Neuronal stem cell (in vitro differentiated cells): ENCODE data around the gene VPS16.

ENCODE experiments used
- DNase-seq: peaks from one replicate; pipeline ENCODE4 v3.0.0-alpha.2; 2013; ENCODE audit warnings: low spot score
- H2AFZ ChIP-seq: one replicate; pipeline ENCODE4 v1.6.1; 2013; ENCODE audit warnings: mild to moderate bottlenecking, low read length, inconsistent platforms
- H2AK5ac ChIP-seq: 2 replicates; pipeline ENCODE4 v1.6.1; 2013; ENCODE audit warnings: low read depth, mild to moderate bottlenecking, inconsistent platforms, low read length, moderate library complexity, mixed read lengths
- H2BK120ac ChIP-seq: 2 replicates; pipeline ENCODE4 v1.6.1; 2013; ENCODE audit warnings: low read depth, mild to moderate bottlenecking, inconsistent platforms, low read length, moderate library complexity, mixed read lengths
- H2BK12ac ChIP-seq: one replicate; pipeline ENCODE4 v1.6.1; 2013; ENCODE audit warnings: low read length, inconsistent platforms
- H2BK15ac ChIP-seq: 2 replicates; pipeline ENCODE4 v1.6.1; 2013; ENCODE audit warnings: mild to moderate bottlenecking, low read length, inconsistent platforms, mixed read lengths
- H2BK5ac ChIP-seq: one replicate; pipeline ENCODE4 v1.6.1; 2013; ENCODE audit warnings: inconsistent platforms, mild to moderate bottlenecking, low read length, moderate library complexity
- H3K14ac ChIP-seq: one replicate; pipeline ENCODE4 v1.6.1; 2013; ENCODE audit warnings: low read length, inconsistent platforms
- H3K18ac ChIP-seq: 2 replicates; pipeline ENCODE4 v1.6.1; 2013; ENCODE audit warnings: low read length, inconsistent platforms
- H3K23ac ChIP-seq: 2 replicates; pipeline ENCODE4 v1.6.1; 2013; ENCODE audit warnings: low read depth, mild to moderate bottlenecking, mixed read lengths, low read length, inconsistent platforms; ENCODE audit not compliant: poor library complexity
- H3K27ac ChIP-seq: replicated peaks from 3 replicates; pipeline ENCODE4 v1.5.1; 2013; ENCODE audit warnings: low read length, inconsistent platforms
- H3K27me3 ChIP-seq, 3 experiments: 2 replicates each; pipeline ENCODE4 v1.6.1; 2013; ENCODE audit warnings: low read length in 3 of 3, mild to moderate bottlenecking in 2 of 3, inconsistent platforms in 1 of 3, low read depth in 1 of 3, mixed read lengths in 1 of 3, moderate library complexity in 1 of 3; ENCODE audit not compliant: control insufficient read depth in 3 of 3, insufficient read depth in 3 of 3
- H3K36me3 ChIP-seq, 2 donors: replicated peaks in 1 of 2; 2 replicates each; pipeline ENCODE4 v1.6.1; 2013; ENCODE audit warnings: low read length in 2 of 2; ENCODE audit not compliant: control insufficient read depth in 2 of 2, insufficient read depth in 2 of 2
- H3K4ac ChIP-seq: 2 replicates; pipeline ENCODE4 v1.6.1; 2013; ENCODE audit warnings: inconsistent platforms, mild to moderate bottlenecking, low read length, moderate library complexity
- H3K4me1 ChIP-seq, 2 donors: 1 replicate in 1 of 2; 2 replicates in 1 of 2; pipeline ENCODE4 v1.6.1; 2013; ENCODE audit warnings: low read length in 2 of 2, low read depth in 1 of 2; ENCODE audit not compliant: control insufficient read depth in 2 of 2, insufficient read depth in 1 of 2
- H3K4me2 ChIP-seq: one replicate; pipeline ENCODE4 v1.6.1; 2013; ENCODE audit warnings: mild to moderate bottlenecking, low read length, inconsistent platforms; ENCODE audit not compliant: insufficient read depth, poor library complexity, severe bottlenecking
- H3K4me3 ChIP-seq, 2 donors: 2 replicates each; pipeline ENCODE4 v1.5.1; 2013; ENCODE audit warnings: low read length in 2 of 2, mild to moderate bottlenecking in 2 of 2, inconsistent platforms in 1 of 2, moderate library complexity in 1 of 2
- H3K79me1 ChIP-seq: one replicate; pipeline ENCODE4 v1.6.1; 2013; ENCODE audit warnings: low read depth, mild to moderate bottlenecking, inconsistent platforms, low read length, moderate library complexity
- H3K9ac ChIP-seq: one replicate; pipeline ENCODE4 v1.6.1; 2013; ENCODE audit warnings: mild to moderate bottlenecking, low read depth, low read length, inconsistent platforms; ENCODE audit not compliant: poor library complexity
- H3K9me3 ChIP-seq, 2 donors: replicated peaks in 1 of 2; 2 replicates each; pipeline versions ENCODE3 to v1.6.1; 2013; ENCODE audit warnings: low read length in 2 of 2, mild to moderate bottlenecking in 2 of 2, inconsistent platforms in 1 of 2, low read depth in 1 of 2, mixed read lengths in 1 of 2, moderate library complexity in 1 of 2; ENCODE audit not compliant: control insufficient read depth in 2 of 2, insufficient read depth in 1 of 2
- H4K8ac ChIP-seq: one replicate; pipeline ENCODE4 v1.6.1; 2013; ENCODE audit warnings: low read depth, mild to moderate bottlenecking, inconsistent platforms, low read length, moderate library complexity
- H4K91ac ChIP-seq: one replicate; pipeline ENCODE4 v1.6.1; 2013; ENCODE audit warnings: low read length, low read depth, mild to moderate bottlenecking, inconsistent platforms; ENCODE audit not compliant: poor library complexity
- WGBS, 2 donors: extraction: QIAGEN DNeasy Blood & Tissue Kit; methylation state at CpG; one replicate each; pipeline ENCODE4 v1.1.7; 2013; ENCODE audit warnings: missing lambda C conversion rate in 2 of 2, mixed read lengths in 1 of 2; ENCODE audit not compliant: insufficient read length in 2 of 2, insufficient replicate concordance in 1 of 2; ENCODE audit errors: extremely low coverage in 2 of 2; 5-methylcytosine and 5-hydroxymethylcytosine counted together

Gene VPS16

DNA sequence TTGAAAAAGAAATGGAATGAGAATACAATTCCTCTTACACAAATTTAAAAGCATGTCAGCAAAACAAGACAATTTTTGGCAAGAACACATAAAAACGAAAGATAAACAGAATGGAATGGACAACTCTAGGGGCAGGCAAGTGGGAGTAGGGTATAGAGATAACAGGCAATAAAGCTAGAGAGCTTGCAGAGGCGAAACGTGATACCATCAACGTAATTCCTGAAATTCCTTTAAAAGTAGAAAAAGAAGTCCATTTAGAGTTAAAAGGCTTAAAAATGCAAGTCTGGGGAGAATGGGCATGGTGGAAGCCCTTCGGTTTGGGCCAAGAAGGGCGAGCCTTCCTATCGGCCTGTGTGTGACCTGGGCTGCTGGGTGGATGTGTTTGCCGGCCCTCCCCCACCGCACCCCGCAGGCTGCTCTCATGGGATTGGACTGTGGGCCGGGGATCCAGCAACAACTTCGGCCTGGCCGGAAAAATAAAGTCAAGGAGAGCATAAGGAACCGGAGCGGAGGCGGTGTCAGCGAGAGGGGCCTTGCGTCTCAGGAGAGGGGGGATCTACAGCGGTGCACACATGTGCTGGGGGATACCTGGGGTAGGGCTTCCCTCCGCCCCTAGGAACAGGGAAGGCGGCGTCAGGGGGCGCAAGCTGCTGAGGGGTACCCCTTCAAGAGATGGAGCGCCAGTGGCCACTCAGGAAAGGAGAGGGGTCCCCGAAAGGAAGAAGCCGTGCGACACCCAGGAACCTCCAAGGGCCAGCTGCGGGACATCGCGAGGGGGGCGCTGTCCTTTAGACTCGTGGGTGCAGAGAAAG, 20.3 kb upstream of the VPS16 start:
- Histone ChIP-seq H2BK12ac (no peak overlapping the region), H3K27ac (no peak overlapping the region), H2AFZ (peak overlapping the region; percentile 34), H3K23ac (no peak overlapping the region), H3K36me3 (no peaks in the 10 kb centered on the region), H2AK5ac (peak overlapping the region; percentile 97), H4K8ac (no peak overlapping the region), H4K91ac (no peak overlapping the region), H2BK120ac (peak overlapping the region; percentile 7), H3K27me3 (peaks cover 8 to 53% (median 20%) of the 10 kb centered on the region in 3 experiments), H3K18ac (peak overlapping the region; percentile 89), H3K4me3 (no peak overlapping the region), H3K4me1 (peaks cover 0 to 2% of the 10 kb centered on the region in 2 donors), H3K4me2 (peak overlapping the region; percentile 43), H3K14ac (no peak overlapping the region), H2BK5ac (no peak overlapping the region), H2BK15ac (peak overlapping the region; percentile 97), H3K9me3 (peaks cover 0 to 8% of the 10 kb centered on the region in 2 donors), H3K79me1 (no peaks in the 10 kb centered on the region), H3K9ac (no peak overlapping the region), H3K4ac (no peak overlapping the region)
- DNase-seq: no peak
- WGBS, 2 donors: no CpG with 5 or more reads among the region's 32 CpGs

DNA sequence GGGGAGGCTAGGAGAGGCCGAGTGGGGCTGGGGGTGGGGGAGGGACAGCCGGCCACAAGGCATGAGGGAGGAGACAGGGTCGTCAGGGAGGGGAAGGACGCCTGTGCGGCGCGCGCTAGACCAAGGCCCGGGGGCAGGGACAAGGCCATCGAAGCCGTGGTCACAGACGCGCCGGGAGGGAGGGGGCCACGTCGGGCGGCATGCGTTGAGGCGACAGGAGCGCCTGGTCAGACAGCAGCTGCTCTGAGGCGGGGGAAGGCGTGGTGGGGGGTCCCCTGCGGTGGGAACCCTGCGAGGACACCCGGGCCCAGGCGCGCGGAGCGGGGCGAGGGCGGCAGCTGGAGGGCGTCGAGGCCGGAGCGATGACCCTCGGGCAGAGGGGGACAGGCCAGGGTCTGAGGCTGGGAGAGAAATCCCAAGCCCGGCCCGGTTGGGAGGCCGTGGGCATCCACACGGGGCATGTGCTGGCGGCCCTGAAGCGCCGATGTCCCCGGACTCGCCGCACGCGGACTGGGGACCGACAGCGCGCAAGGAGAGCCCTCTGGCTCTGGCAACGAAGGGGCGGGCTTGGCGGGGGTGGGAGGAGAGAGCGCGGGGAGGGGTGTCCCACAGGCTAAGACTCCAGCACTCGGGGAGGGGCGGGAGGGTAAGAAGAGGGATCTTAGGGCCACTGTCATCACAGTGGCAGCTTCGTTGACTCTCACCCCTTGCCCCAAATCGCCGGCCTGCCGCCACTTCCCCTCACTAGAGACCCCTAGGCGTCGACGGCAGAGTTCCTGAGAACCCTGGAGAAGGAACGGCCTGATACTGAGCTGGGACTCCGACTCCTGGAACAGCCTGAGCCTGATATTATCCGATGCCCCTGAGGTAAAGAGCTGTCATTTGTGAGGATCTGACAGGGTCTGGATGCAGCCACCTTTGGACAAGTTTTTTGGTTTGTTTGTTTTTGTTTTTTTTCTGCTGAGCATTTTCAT, 19.4 kb upstream of the VPS16 start:
- H4K91ac ChIP-seq: no peak overlapping the region
- no peak overlapping the region for H3K27ac ChIP-seq
- peaks cover 8 to 56% (median 20%) of the 10 kb centered on the region in 3 experiments for H3K27me3 ChIP-seq
- H3K18ac ChIP-seq: peak overlapping the region; percentile 89
- H3K4me2 ChIP-seq: peak overlapping the region; percentile 43
- peak overlapping the region; percentile 97 for H2AK5ac ChIP-seq
- H3K9me3 ChIP-seq: peaks cover 0 to 8% of the 10 kb centered on the region in 2 donors
- no peak overlapping the region for H3K4ac ChIP-seq
- no CpG with 5 or more reads among the region's 68 CpGs for WGBS, 2 donors
- H2BK15ac ChIP-seq: peak overlapping the region; percentile 97
- peaks cover 0 to 2% of the 10 kb centered on the region in 2 donors for H3K4me1 ChIP-seq
- H2AFZ ChIP-seq: peak overlapping the region; percentile 34
- H2BK12ac ChIP-seq: no peak overlapping the region
- no peak overlapping the region for H2BK5ac ChIP-seq
- peak overlapping the region in 1 of 2 donors; percentile 68 for H3K4me3 ChIP-seq
- H2BK120ac ChIP-seq: peak overlapping the region; percentile 7
- no peaks in the 10 kb centered on the region for H3K79me1 ChIP-seq
- H3K14ac ChIP-seq: peak overlapping the region; percentile 75
- H3K9ac ChIP-seq: no peak overlapping the region
- H3K36me3 ChIP-seq: no peaks in the 10 kb centered on the region
- no peak for DNase-seq
- no peak overlapping the region for H3K23ac ChIP-seq
- H4K8ac ChIP-seq: no peak overlapping the region

- no peak for DNase-seq
- Histone ChIP-seq H3K27me3 (peaks cover 8 to 62% (median 20%) of the 10 kb centered on the region in 3 experiments), H3K18ac (no peak overlapping the region)
Observed at GRCh38 chr20:2822073-2822472, 18.5 kb upstream of the VPS16 start.

More at GRCh38 chr20:2822073-2822472, 18.5 kb upstream of the VPS16 start:
- H2BK12ac ChIP-seq: no peak overlapping the region
- H3K9me3 ChIP-seq: peaks cover 0 to 8% of the 10 kb centered on the region in 2 donors
- no peak overlapping the region for H3K23ac ChIP-seq
- no peaks in the 10 kb centered on the region for H3K79me1 ChIP-seq
- H2BK120ac ChIP-seq: no peak overlapping the region
- no peak overlapping the region for H4K8ac ChIP-seq
- no peak overlapping the region for H2BK5ac ChIP-seq
- H3K36me3 ChIP-seq: no peaks in the 10 kb centered on the region
- H3K9ac ChIP-seq: no peak overlapping the region
- H2AFZ ChIP-seq: peak overlapping the region; percentile 63
- H3K4ac ChIP-seq: no peak overlapping the region
- H3K4me2 ChIP-seq: no peak overlapping the region
- no peak overlapping the region for H3K14ac ChIP-seq
- H4K91ac ChIP-seq: no peak overlapping the region
- no CpG with 5 or more reads among the region's 5 CpGs for WGBS, 2 donors
- no peak overlapping the region for H3K4me3 ChIP-seq
- no peak overlapping the region for H3K27ac ChIP-seq
- no peak overlapping the region for H2AK5ac ChIP-seq
- H3K4me1 ChIP-seq: peaks cover 0 to 2% of the 10 kb centered on the region in 2 donors
- no peak overlapping the region for H2BK15ac ChIP-seq
